Upper lobe of left lung (tissue), 6 donors: ENCODE measurements around the gene LGSN. TPM values are rescaled to one million over a fixed set of nuclear protein-coding genes. Genes with fewer than 3 reads are reported as not detected.
"Not testable (repeated sequence)": the region's sequence is repeated elsewhere in the genome, so short reads cannot be mapped to it uniquely, and the experiment has no call there.

Experiments
- ATAC-seq, 2 donors: fragments of 200-7000 bp; cut with Tn5 transposase; one replicate each; pipeline ENCODE4 v1.9.1; 2022; ENCODE audit warnings: mild to moderate bottlenecking in 2 of 2, moderate library complexity in 2 of 2; ENCODE audit not compliant: low FRiP score in 2 of 2
- DNase-seq, 2 donors: peaks; one replicate each; pipeline ENCODE4 v3.0.0-alpha.2; 2019 to 2020
- H3K27ac ChIP-seq, 4 donors: fragments of 200-600 bp; sonication (generic); one replicate each; pipeline ENCODE4 v1.5.1; 2016 to 2019
- H3K27me3 ChIP-seq, 4 donors: fragments of 200-600 bp; sonication (generic); one replicate each; pipeline ENCODE4 v1.5.1; 2017 to 2019
- H3K36me3 ChIP-seq, 4 donors: fragments of 200-600 bp; sonication (generic); one replicate each; pipeline ENCODE4 v1.5.1; 2016 to 2019
- H3K4me1 ChIP-seq, 4 donors: fragments of 200-600 bp; sonication (generic); one replicate each; pipeline ENCODE4 v1.5.1; 2018 to 2019
- H3K4me3 ChIP-seq, 4 donors: fragments of 200-600 bp; sonication (generic); one replicate each; pipeline ENCODE4 v1.5.1; 2017 to 2019; ENCODE audit warnings: mild to moderate bottlenecking in 2 of 4, moderate library complexity in 1 of 4
- H3K9me3 ChIP-seq, 4 donors: fragments of 200-600 bp; sonication (generic); one replicate each; pipeline ENCODE4 v1.5.1; 2018 to 2019
- CTCF ChIP-seq, 6 experiments: fragments of 450-650 bp in 4 of 6; fragments of 200-600 bp in 2 of 6; sonication (generic) in 2 of 6; IDR thresholded peaks; one replicate each; pipeline ENCODE4 v1.5.1; 2016 to 2019; ENCODE audit warnings: antibody characterized with exemption in 6 of 6
- EP300 ChIP-seq, 4 donors: sonication (generic); formaldehyde crosslinking; IDR thresholded peaks; one replicate each; pipeline ENCODE4 v1.5.1; 2017; ENCODE audit warnings: antibody characterized with exemption in 4 of 4, control low read depth in 2 of 4
- POLR2A ChIP-seq, 4 donors: fragments of 450-650 bp; IDR thresholded peaks; one replicate each; pipeline ENCODE4 v1.5.1; 2016 to 2017; ENCODE audit warnings: antibody characterized with exemption in 4 of 4, mild to moderate bottlenecking in 2 of 4
- POLR2AphosphoS5 ChIP-seq, 2 donors: sonication (generic); formaldehyde crosslinking; IDR thresholded peaks; one replicate each; pipeline ENCODE4 v1.5.1; 2017; ENCODE audit warnings: antibody characterized with exemption in 2 of 2
- WGBS, 2 donors: methylation state at CpG; one replicate each; pipeline ENCODE4 v1.1.5; 2017 to 2018; 5-methylcytosine and 5-hydroxymethylcytosine counted together
- small RNA-seq, 4 donors: library from RNA; depleted of rRNA; stranded (forward); fragments of <200 nt; gene quantifications; one replicate each; pipeline ENCODE3, GENCODE V24; 2016
- total RNA-seq, 6 donors: library from RNA; depleted of rRNA in 4 of 6; stranded (reverse); fragments of >200 nt in 4 of 6; gene quantifications; one replicate each; pipeline versions ENCODE4 v1.1.0 to v1.2.1, GENCODE V29; 2016 to 2021
- donor health status: DM: no; HTN: no; CAD: no; lungs with moderate emphysema.
- donor health status: DM: no; HTN: yes; CAD: no; lungs with severe emphysema.

The LGSN gene
- total RNA-seq, 6 donors from 2014 or later: 0.17 to 2.1 (median 0.86) TPM

GRCh38 chr6:63245420-63245819 is 74.4 kb downstream of the LGSN start:
- WGBS, 2 donors: 53 to 57% methylated on average over 2 of the region's 2 CpGs
- no peak overlapping the region for H3K27ac ChIP-seq
- no peaks in the 10 kb centered on the region for H3K4me1 ChIP-seq
- TF ChIP-seq EP300 (IDR thresholded peaks at IDR 0.05) (no peak), POLR2AphosphoS5 (IDR thresholded peaks at IDR 0.05) (no peak), CTCF (IDR thresholded peaks at IDR 0.05) (no peak), POLR2A (IDR thresholded peaks at IDR 0.05) (no peak)
- ATAC-seq (no peak), DNase-seq (no peak)
- no peaks in the 10 kb centered on the region for H3K27me3 ChIP-seq
- no peaks in the 10 kb centered on the region for H3K36me3 ChIP-seq
- H3K9me3 ChIP-seq: no peaks in the 10 kb centered on the region
- H3K4me3 ChIP-seq: no peak overlapping the region

GRCh38 chr6:63236398-63236817 is 83.4 kb downstream of the LGSN start:
- Histone ChIP-seq H3K36me3 (no peaks in the 10 kb centered on the region), H3K9me3 (no peaks in the 10 kb centered on the region), H3K4me3 (no peak overlapping the region), H3K27me3 (no peaks in the 10 kb centered on the region), H3K4me1 (no peaks in the 10 kb centered on the region), H3K27ac (no peak overlapping the region)
- no peak for TF ChIP-seq EP300 (IDR thresholded peaks at IDR 0.05)
- TF ChIP-seq POLR2AphosphoS5 (IDR thresholded peaks at IDR 0.05): no peak
- WGBS, 2 donors: 53 to 57% methylated on average over 3 of the region's 3 CpGs
- DNase-seq (no peak), ATAC-seq (no peak)

GRCh38 chr6:63230511-63230910 is 89.3 kb downstream of the LGSN start:
- not testable (repeated sequence) for H3K9me3 ChIP-seq, H3K36me3 ChIP-seq, H3K4me3 ChIP-seq, H3K27me3 ChIP-seq, H3K27ac ChIP-seq, H3K4me1 ChIP-seq, ATAC-seq
- WGBS, 2 donors: 73% methylated on average over 10 of the region's 12 CpGs; no CpG with 5 or more reads in 1 of the 2 donors
- DNase-seq: peak in 1 of 2 donors; percentile 51

GRCh38 chr6:63230027-63230426 is 89.8 kb downstream of the LGSN start:
- peak in 1 of 2 donors; percentile 53 for DNase-seq
- not testable (repeated sequence) for H3K4me1 ChIP-seq, H3K9me3 ChIP-seq, ATAC-seq, H3K36me3 ChIP-seq, H3K27ac ChIP-seq, H3K4me3 ChIP-seq, H3K27me3 ChIP-seq
- 79 to 89% methylated on average over 13 of the region's 13 CpGs for WGBS, 2 donors

- not testable (repeated sequence) for H3K4me1 ChIP-seq, H3K36me3 ChIP-seq, ATAC-seq, H3K27ac ChIP-seq, H3K9me3 ChIP-seq, H3K4me3 ChIP-seq, H3K27me3 ChIP-seq
- DNase-seq: peak in 1 of 2 donors; percentile 68
- WGBS, 2 donors: 84 to 94% methylated on average over 13 to 24 of the region's 32 CpGs
Measured at GRCh38 chr6:63227928-63228894, 91.6 kb downstream of the LGSN start.

GRCh38 chr6:63225987-63226386 is 93.8 kb downstream of the LGSN start:
- H3K9me3 ChIP-seq, H3K4me1 ChIP-seq, DNase-seq, H3K27ac ChIP-seq, H3K36me3 ChIP-seq, ATAC-seq, H3K4me3 ChIP-seq, H3K27me3 ChIP-seq: not testable (repeated sequence)
- 56 to 64% methylated on average over 4 of the region's 4 CpGs for WGBS, 2 donors

Small RNA genes lying within 50 kb of the gene (small RNA-seq; reads per million reads assigned to genes)
- 0 reads per million in 4 donors for gene SPTLC1P3

Other genes starting within 250 kb of the LGSN start
- gene FKBP1C, start 108.5 kb downstream of the LGSN start, total RNA-seq: 1 to 10 TPM in 2 of 6 donors, not detected in 4; 1.2 to 1.3 TPM